HepG2 (cell line): ENCODE data around the gene ELF2. TPM values are rescaled to one million over a fixed set of nuclear protein-coding genes. Genes with fewer than 3 reads are reported as not detected.
A peak's percentile ranks its signal among the peaks of the same experiment; 100 is the strongest.

Source experiments
- AHR ChIP-seq: IDR thresholded peaks from 2 replicates; pipeline ENCODE4 v1.6.1; 2018; ENCODE audit warnings: missing genetic modification reagents, missing compliant biosample characterization
- AKAP8 ChIP-seq: sonication (generic); formaldehyde crosslinking; IDR thresholded peaks from 2 replicates; pipeline ENCODE4 v1.5.1; 2020; ENCODE audit warnings: mild to moderate bottlenecking, missing genetic modification reagents
- BATF2 ChIP-seq: sonication (generic); formaldehyde crosslinking; IDR thresholded peaks from 2 replicates; pipeline ENCODE4 v1.8.0; 2022; ENCODE audit warnings: mild to moderate bottlenecking, missing genetic modification reagents, moderate library complexity
- BRCA1 ChIP-seq: sonication (generic); formaldehyde crosslinking; IDR thresholded peaks from 2 replicates; pipeline ENCODE4 v1.4.0; 2020; ENCODE audit warnings: missing genetic modification reagents
- IRF1 ChIP-seq: sonication (generic); formaldehyde crosslinking; IDR thresholded peaks from 2 replicates; pipeline ENCODE4 v1.4.0; 2020; ENCODE audit warnings: low read depth, mild to moderate bottlenecking, missing genetic modification reagents
- U2AF1 ChIP-seq: fragments of 200-400 bp; formaldehyde crosslinking; optimal IDR thresholded peaks from 2 replicates; pipeline ENCODE3; 2017; ENCODE audit warnings: mild to moderate bottlenecking, low read depth, low read length
- YEATS4 ChIP-seq: sonication (generic); formaldehyde crosslinking; IDR thresholded peaks from 2 replicates; pipeline ENCODE4 v1.4.0; 2020; ENCODE audit warnings: missing genetic modification reagents, borderline replicate concordance
- ZBTB8A ChIP-seq: sonication (generic); formaldehyde crosslinking; IDR thresholded peaks from 2 replicates; pipeline ENCODE4 v1.4.0; 2020; ENCODE audit warnings: mild to moderate bottlenecking, low read depth, missing genetic modification reagents, borderline replicate concordance
- ZNF318 ChIP-seq: sonication (generic); formaldehyde crosslinking; IDR thresholded peaks from 2 replicates; pipeline ENCODE4 v1.4.0; 2020; ENCODE audit warnings: mild to moderate bottlenecking, missing genetic modification reagents
- ZNF382 ChIP-seq: sonication (generic); formaldehyde crosslinking; IDR thresholded peaks from 2 replicates; pipeline ENCODE4 v1.5.0; 2020; ENCODE audit warnings: missing genetic modification reagents, mild to moderate bottlenecking, borderline replicate concordance
- ZNF552 ChIP-seq: sonication (generic); formaldehyde crosslinking; IDR thresholded peaks from 2 replicates; pipeline ENCODE4 v1.9.0; 2022; ENCODE audit warnings: missing genetic modification reagents, mild to moderate bottlenecking, borderline replicate concordance
- polyA plus RNA-seq, 8 experiments: library from polyadenylated mRNA; depleted of rRNA in 3 of 8; stranded (reverse) in 7 of 8; unstranded in 1 of 8; fragments of >200 nt; fragmentation: Illumina TruSeq in 4 of 8; extraction: Trizol in 4 of 8; gene quantifications; 2 replicates each; pipeline versions ENCODE4 v1.2.1 to v1.2.3, GENCODE V29; 2011 to 2016; ENCODE audit warnings: low read depth in 4 of 8, missing spikeins in 1 of 8, mixed read lengths in 1 of 8; ENCODE audit not compliant: insufficient read depth in 1 of 8
- total RNA-seq, 5 experiments: library from RNA; depleted of rRNA; stranded (reverse); fragments of >200 nt; fragmentation: Illumina TruSeq; extraction: Trizol; gene quantifications; 2 replicates each; pipeline ENCODE4 v1.2.3, GENCODE V29; 2016; ENCODE audit warnings: low read depth in 1 of 5

Gene ELF2
- total and polyA plus RNA-seq, 2 of the 13 experiments (the other 11 are each of a cell fraction or from before 2014, with no cell fraction given), result 28.6 to 35.4 TPM

GRCh38 chr4:139015269-139015947, 161.6 kb downstream of the ELF2 start, which contains the start of gene NOCT (continued):
- peak; percentile 18; the same call in 1 of the 2 replicates for TF ChIP-seq BRCA1
- no peak for TF ChIP-seq ZNF318
- peak; percentile 83 for TF ChIP-seq BATF2 (CRISPR knock-in tag)
- TF ChIP-seq AHR (CRISPR knock-in tag), result peak; percentile 31; the same call in 1 of the 2 replicates
- TF ChIP-seq ZNF552 (CRISPR knock-in tag), result no peak
- TF ChIP-seq IRF1, result no peak
- TF ChIP-seq ZNF382 (CRISPR knock-in tag), result no peak
- no peak for TF ChIP-seq ZBTB8A
- TF ChIP-seq U2AF1, result no peak
- TF ChIP-seq AKAP8, result no peak
- TF ChIP-seq YEATS4 (CRISPR knock-in tag), result peak; percentile 80
